ENCODE measurements around the gene MRPS26.

Gene MRPS26

GRCh38 chr20:3045816-3046676, at the start of gene MRPS26 (continued):
- TF ChIP-seq, protein P1, sequence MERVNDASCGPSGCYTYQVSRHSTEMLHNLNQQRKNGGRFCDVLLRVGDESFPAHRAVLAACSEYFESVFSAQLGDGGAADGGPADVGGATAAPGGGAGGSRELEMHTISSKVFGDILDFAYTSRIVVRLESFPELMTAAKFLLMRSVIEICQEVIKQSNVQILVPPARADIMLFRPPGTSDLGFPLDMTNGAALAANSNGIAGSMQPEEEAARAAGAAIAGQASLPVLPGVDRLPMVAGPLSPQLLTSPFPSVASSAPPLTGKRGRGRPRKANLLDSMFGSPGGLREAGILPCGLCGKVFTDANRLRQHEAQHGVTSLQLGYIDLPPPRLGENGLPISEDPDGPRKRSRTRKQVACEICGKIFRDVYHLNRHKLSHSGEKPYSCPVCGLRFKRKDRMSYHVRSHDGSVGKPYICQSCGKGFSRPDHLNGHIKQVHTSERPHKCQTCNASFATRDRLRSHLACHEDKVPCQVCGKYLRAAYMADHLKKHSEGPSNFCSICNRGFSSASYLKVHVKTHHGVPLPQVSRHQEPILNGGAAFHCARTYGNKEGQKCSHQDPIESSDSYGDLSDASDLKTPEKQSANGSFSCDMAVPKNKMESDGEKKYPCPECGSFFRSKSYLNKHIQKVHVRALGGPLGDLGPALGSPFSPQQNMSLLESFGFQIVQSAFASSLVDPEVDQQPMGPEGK (tag by site-specific recombination; IDR thresholded peaks at IDR 0.05): peak; percentile 85; the same call in 1 of the 2 replicates
- no peak for TF ChIP-seq PRDM1 (tag by site-specific recombination; IDR thresholded peaks at IDR 0.05)
- TF ChIP-seq ZNF391 (tag by site-specific recombination; IDR thresholded peaks at IDR 0.05; ENCODE audit: borderline replicate concordance, low read depth): no peak; the same call in 1 of the 2 replicates
- no peak for TF ChIP-seq ZNF423 (tag by site-specific recombination; IDR thresholded peaks at IDR 0.05)
- TF ChIP-seq ZNF518A (tag by site-specific recombination; conservative IDR thresholded peaks at IDR 0.05; ENCODE audit: low read depth): no peak
- 0 out of 2 replicates have a peak, but pooled peaks have one; percentile 18 for TF ChIP-seq ZNF843 (tag by site-specific recombination; IDR thresholded peaks at IDR 0.05)
- TF ChIP-seq ZNF654 (tag by site-specific recombination; IDR thresholded peaks at IDR 0.05; ENCODE audit: low read depth): no peak
- no peak for TF ChIP-seq ZNF169 (tag by site-specific recombination; IDR thresholded peaks at IDR 0.05)
- TF ChIP-seq ZNF510 (tag by site-specific recombination; IDR thresholded peaks at IDR 0.05; ENCODE audit: insufficient replicate concordance): no peak
- no peak for TF ChIP-seq ZNF677 (tag by site-specific recombination; IDR thresholded peaks at IDR 0.05)
- TF ChIP-seq IKZF3 (tag by site-specific recombination; IDR thresholded peaks at IDR 0.05): peak; percentile 55; the same call in 1 of the 2 replicates
- TF ChIP-seq SP7 (tag by site-specific recombination; IDR thresholded peaks at IDR 0.05): no peak
- 0 out of 2 replicates have a peak, but pooled peaks have one; percentile 49 for TF ChIP-seq ZNF629 (tag by site-specific recombination; IDR thresholded peaks at IDR 0.05)
- peak; percentile 90 for TF ChIP-seq GLIS2 (tag by site-specific recombination; IDR thresholded peaks at IDR 0.05)
- no peak for TF ChIP-seq ZNF785 (tag by site-specific recombination; IDR thresholded peaks at IDR 0.05)
- TF ChIP-seq ZNF660 (tag by site-specific recombination; IDR thresholded peaks at IDR 0.05): no peak
- peak; percentile 77 for TF ChIP-seq KLF9 (tag by site-specific recombination; IDR thresholded peaks at IDR 0.05; ENCODE audit: low read depth)
- TF ChIP-seq ZNF175 (tag by site-specific recombination; IDR thresholded peaks at IDR 0.05): no peak
- no peak for TF ChIP-seq ZNF626 (tag by site-specific recombination; IDR thresholded peaks at IDR 0.05)
- 0 out of 2 replicates have a peak, but pooled peaks have one; percentile 42 for TF ChIP-seq SCRT1 (tag by site-specific recombination; IDR thresholded peaks at IDR 0.05; ENCODE audit: borderline replicate concordance)
- no peak for TF ChIP-seq ZNF585B (tag by site-specific recombination; IDR thresholded peaks at IDR 0.05)
- no peak for TF ChIP-seq ZNF37A (tag by site-specific recombination; IDR thresholded peaks at IDR 0.05)
- TF ChIP-seq ZNF24 (tag by site-specific recombination; IDR thresholded peaks at IDR 0.05): 0 out of 2 replicates have a peak, but pooled peaks have one; percentile 40
- no peak for TF ChIP-seq ZNF266 (tag by site-specific recombination; IDR thresholded peaks at IDR 0.05; ENCODE audit: low read depth)
- 0 out of 2 replicates have a peak, but pooled peaks have one; percentile 37 for TF ChIP-seq ZFP41 (tag by site-specific recombination; IDR thresholded peaks at IDR 0.05; ENCODE audit: borderline replicate concordance)
- TF ChIP-seq, protein P2, sequence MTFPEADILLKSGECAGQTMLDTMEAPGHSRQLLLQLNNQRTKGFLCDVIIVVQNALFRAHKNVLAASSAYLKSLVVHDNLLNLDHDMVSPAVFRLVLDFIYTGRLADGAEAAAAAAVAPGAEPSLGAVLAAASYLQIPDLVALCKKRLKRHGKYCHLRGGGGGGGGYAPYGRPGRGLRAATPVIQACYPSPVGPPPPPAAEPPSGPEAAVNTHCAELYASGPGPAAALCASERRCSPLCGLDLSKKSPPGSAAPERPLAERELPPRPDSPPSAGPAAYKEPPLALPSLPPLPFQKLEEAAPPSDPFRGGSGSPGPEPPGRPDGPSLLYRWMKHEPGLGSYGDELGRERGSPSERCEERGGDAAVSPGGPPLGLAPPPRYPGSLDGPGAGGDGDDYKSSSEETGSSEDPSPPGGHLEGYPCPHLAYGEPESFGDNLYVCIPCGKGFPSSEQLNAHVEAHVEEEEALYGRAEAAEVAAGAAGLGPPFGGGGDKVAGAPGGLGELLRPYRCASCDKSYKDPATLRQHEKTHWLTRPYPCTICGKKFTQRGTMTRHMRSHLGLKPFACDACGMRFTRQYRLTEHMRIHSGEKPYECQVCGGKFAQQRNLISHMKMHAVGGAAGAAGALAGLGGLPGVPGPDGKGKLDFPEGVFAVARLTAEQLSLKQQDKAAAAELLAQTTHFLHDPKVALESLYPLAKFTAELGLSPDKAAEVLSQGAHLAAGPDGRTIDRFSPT (tag by site-specific recombination; IDR thresholded peaks at IDR 0.05): no peak; the same call in 1 of the 2 replicates
- TF ChIP-seq ZSCAN30 (tag by site-specific recombination; IDR thresholded peaks at IDR 0.05): peak; percentile 17; the same call in 1 of the 2 replicates
- peak; percentile 55; the same call in 1 of the 2 replicates for TF ChIP-seq ZNF600 (tag by site-specific recombination; IDR thresholded peaks at IDR 0.05)
- no peak for TF ChIP-seq ZBTB1 (tag by site-specific recombination; IDR thresholded peaks at IDR 0.05)
